ENCODE measurements around the gene SPINK8. TPM values are rescaled to one million over a fixed set of nuclear protein-coding genes. Genes with fewer than 3 reads are reported as not detected.

The SPINK8 gene
- total and polyA plus RNA-seq, 2 of the 4 experiments (the other 2 are of a cell fraction): not detected

DNA sequence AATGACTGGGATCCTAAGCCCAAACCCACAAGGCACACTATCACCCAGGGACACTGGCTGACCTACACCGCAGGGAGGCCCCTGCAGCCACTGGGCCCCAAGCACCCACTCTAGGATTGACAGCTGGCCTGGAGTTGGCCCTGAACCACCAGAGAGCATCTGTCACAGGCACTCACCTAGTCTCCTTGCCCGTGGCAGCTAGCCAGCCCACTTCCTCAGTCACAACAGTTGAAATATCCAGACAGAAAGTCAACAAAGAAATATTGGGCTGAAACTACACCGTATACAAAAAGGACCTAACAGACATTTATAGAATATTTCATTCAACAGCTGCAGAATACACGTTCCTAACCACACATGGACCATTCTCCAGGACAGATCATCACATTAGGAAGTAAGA is 5.2 kb upstream of the SPINK8 start:
- WGBS, 2 experiments (ENCODE audit: extremely low coverage in 2 of 2, insufficient read length in 1 of 2): no CpG with 5 or more reads among the region's 4 CpGs
- no peak overlapping the region for H3K23ac ChIP-seq (ENCODE audit: low read depth, low read length)
- no peaks in the 10 kb centered on the region for H4K20me1 ChIP-seq (ENCODE audit: insufficient read depth, low read length)
- POLR2A ChIA-PET (ENCODE audit: unreplicated experiment): no interaction called here
- intact Hi-C loops (cut with micrococcal nuclease) (no loop called here), dilution Hi-C loops (cut with HindIII; ENCODE audit: low sequenced_read_pairs, unreplicated experiment) (no loop called here), in situ Hi-C loops (cut with MboI; ENCODE audit: low sequenced_read_pairs) (no loop called here)
- no peak for DNase-seq
- H2BK120ac ChIP-seq (ENCODE audit: low read depth, low read length): no peak overlapping the region
- no peak overlapping the region for H3K9ac ChIP-seq (ENCODE audit: low read depth, low read length)
- no peak overlapping the region for H4K8ac ChIP-seq (ENCODE audit: low read depth in 2 of 2, low read length in 2 of 2)
- H3K56ac ChIP-seq (ENCODE audit: extremely low read depth, insufficient read depth, low read length): no peak overlapping the region
- H2BK15ac ChIP-seq (ENCODE audit: low read depth, low read length): no peak overlapping the region
- no peak for TF ChIP-seq FOS (IDR thresholded peaks at IDR 0.05; ENCODE audit: low read depth, low read length)
- TF ChIP-seq BHLHE40 (IDR thresholded peaks at IDR 0.05; ENCODE audit: low read depth, low read length): no peak
- no peak for TF ChIP-seq MXI1 (IDR thresholded peaks at IDR 0.05; ENCODE audit: borderline replicate concordance, low read depth, low read length)
- TF ChIP-seq CHD1 (IDR thresholded peaks at IDR 0.05; ENCODE audit: low read depth, low read length): no peak
- TF ChIP-seq RAD21 (IDR thresholded peaks at IDR 0.05; ENCODE audit: low read length): no peak
- TF ChIP-seq, protein P1, sequence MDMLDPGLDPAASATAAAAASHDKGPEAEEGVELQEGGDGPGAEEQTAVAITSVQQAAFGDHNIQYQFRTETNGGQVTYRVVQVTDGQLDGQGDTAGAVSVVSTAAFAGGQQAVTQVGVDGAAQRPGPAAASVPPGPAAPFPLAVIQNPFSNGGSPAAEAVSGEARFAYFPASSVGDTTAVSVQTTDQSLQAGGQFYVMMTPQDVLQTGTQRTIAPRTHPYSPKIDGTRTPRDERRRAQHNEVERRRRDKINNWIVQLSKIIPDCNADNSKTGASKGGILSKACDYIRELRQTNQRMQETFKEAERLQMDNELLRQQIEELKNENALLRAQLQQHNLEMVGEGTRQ (IDR thresholded peaks at IDR 0.05; ENCODE audit: low read depth, low read length): no peak
- TF ChIP-seq NFE2L2 (IDR thresholded peaks at IDR 0.05; ENCODE audit: low read depth, low read length): no peak
- TF ChIP-seq, protein P2, sequence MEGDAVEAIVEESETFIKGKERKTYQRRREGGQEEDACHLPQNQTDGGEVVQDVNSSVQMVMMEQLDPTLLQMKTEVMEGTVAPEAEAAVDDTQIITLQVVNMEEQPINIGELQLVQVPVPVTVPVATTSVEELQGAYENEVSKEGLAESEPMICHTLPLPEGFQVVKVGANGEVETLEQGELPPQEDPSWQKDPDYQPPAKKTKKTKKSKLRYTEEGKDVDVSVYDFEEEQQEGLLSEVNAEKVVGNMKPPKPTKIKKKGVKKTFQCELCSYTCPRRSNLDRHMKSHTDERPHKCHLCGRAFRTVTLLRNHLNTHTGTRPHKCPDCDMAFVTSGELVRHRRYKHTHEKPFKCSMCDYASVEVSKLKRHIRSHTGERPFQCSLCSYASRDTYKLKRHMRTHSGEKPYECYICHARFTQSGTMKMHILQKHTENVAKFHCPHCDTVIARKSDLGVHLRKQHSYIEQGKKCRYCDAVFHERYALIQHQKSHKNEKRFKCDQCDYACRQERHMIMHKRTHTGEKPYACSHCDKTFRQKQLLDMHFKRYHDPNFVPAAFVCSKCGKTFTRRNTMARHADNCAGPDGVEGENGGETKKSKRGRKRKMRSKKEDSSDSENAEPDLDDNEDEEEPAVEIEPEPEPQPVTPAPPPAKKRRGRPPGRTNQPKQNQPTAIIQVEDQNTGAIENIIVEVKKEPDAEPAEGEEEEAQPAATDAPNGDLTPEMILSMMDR (conservative IDR thresholded peaks at IDR 0.05; ENCODE audit: low read depth, low read length): no peak
- no peak for TF ChIP-seq SMC3 (IDR thresholded peaks at IDR 0.05; ENCODE audit: low read depth, low read length)
- no peak for TF ChIP-seq MAFK (IDR thresholded peaks at IDR 0.05; ENCODE audit: low read depth, low read length)
- TF ChIP-seq RCOR1 (IDR thresholded peaks at IDR 0.05; ENCODE audit: insufficient replicate concordance, low read length): no peak
- TF ChIP-seq RFX5 (IDR thresholded peaks at IDR 0.05; ENCODE audit: low read depth, low read length): no peak
- TF ChIP-seq, protein P3, sequence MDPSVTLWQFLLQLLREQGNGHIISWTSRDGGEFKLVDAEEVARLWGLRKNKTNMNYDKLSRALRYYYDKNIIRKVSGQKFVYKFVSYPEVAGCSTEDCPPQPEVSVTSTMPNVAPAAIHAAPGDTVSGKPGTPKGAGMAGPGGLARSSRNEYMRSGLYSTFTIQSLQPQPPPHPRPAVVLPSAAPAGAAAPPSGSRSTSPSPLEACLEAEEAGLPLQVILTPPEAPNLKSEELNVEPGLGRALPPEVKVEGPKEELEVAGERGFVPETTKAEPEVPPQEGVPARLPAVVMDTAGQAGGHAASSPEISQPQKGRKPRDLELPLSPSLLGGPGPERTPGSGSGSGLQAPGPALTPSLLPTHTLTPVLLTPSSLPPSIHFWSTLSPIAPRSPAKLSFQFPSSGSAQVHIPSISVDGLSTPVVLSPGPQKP (IDR thresholded peaks at IDR 0.05; ENCODE audit: borderline replicate concordance, low read depth, low read length): no peak
- no peak for TF ChIP-seq CEBPB (IDR thresholded peaks at IDR 0.05; ENCODE audit: low read depth, low read length)
- no peak for TF ChIP-seq POLR2A (IDR thresholded peaks at IDR 0.05; ENCODE audit: low read depth, low read length)
- H2AK5ac ChIP-seq (ENCODE audit: low read depth, low read length): no peak overlapping the region
- no peak overlapping the region for H2AK9ac ChIP-seq (replicated peaks; ENCODE audit: low read depth, low read length, poor library complexity)
- no peak overlapping the region for H3K18ac ChIP-seq (ENCODE audit: low read depth, low read length)
- ATAC-seq (ENCODE audit: low read depth): no peak
- H3K27ac ChIP-seq (ENCODE audit: insufficient read depth, low read length): no peak overlapping the region
- H3K4ac ChIP-seq (ENCODE audit: low read depth, low read length): no peak overlapping the region
- H2BK20ac ChIP-seq (ENCODE audit: low read depth, low read length): no peak overlapping the region
- CTCF ChIA-PET: no interaction called here
- H3K27me3 ChIP-seq (ENCODE audit: control insufficient read depth, insufficient read depth, low read length): peaks cover 4% of the 10 kb centered on the region
- no peak overlapping the region for H4K5ac ChIP-seq (ENCODE audit: low read depth, low read length)
- H3K4me3 ChIP-seq (ENCODE audit: insufficient read depth, low read depth, low read length): no peak overlapping the region
- H3K14ac ChIP-seq (replicated peaks; ENCODE audit: low read depth, low read length): no peak overlapping the region
- no peak overlapping the region for H3K4me2 ChIP-seq (ENCODE audit: low read depth, low read length)
- H2AFZ ChIP-seq (replicated peaks; ENCODE audit: low read length, poor library complexity): peak overlapping the region; percentile 21
- BruUV-seq (replicated peaks): no TSS peak
- H3K4me1 ChIP-seq (ENCODE audit: control insufficient read depth, insufficient read depth, low read length): peaks cover 3% of the 10 kb centered on the region; the same call in 1 of the 2 replicates
- H4K91ac ChIP-seq (ENCODE audit: insufficient read depth, low read depth, low read length): no peak overlapping the region
- H2BK5ac ChIP-seq (ENCODE audit: low read depth, low read length, poor library complexity, severe bottlenecking): no peak overlapping the region
- H3K9me3 ChIP-seq (ENCODE audit: control insufficient read depth, insufficient read depth, low read length): no peaks in the 10 kb centered on the region
- H3K79me1 ChIP-seq (ENCODE audit: low read depth in 1 of 2, low read length in 2 of 2): no peaks in the 10 kb centered on the region
- no peaks in the 10 kb centered on the region for H3K9me1 ChIP-seq (ENCODE audit: insufficient read depth, low read length)
- H3K36me3 ChIP-seq (ENCODE audit: control insufficient read depth, insufficient read depth, low read length): no peaks in the 10 kb centered on the region
